Prostate gland (tissue), 2 donors: Measurements from ENCODE around the gene VSIG10L.

Source experiments
- POLR2AphosphoS5 ChIP-seq: sonication (generic); formaldehyde crosslinking; IDR thresholded peaks from one replicate; pipeline ENCODE4 v1.6.1; 2017; ENCODE audit warnings: antibody characterized with exemption
- TF ChIP-seq, protein P1 (sequence below), 4 experiments: fragments of 200-600 bp in 2 of 4; fragments of 450-650 bp in 2 of 4; sonication (generic) in 2 of 4; IDR thresholded peaks; 1 replicate in 3 of 4; 2 replicates in 1 of 4; pipeline ENCODE4 v1.5.1; 2016 to 2019; ENCODE audit warnings: antibody characterized with exemption in 4 of 4, mild to moderate bottlenecking in 2 of 4, moderate library complexity in 2 of 4

DNA sequence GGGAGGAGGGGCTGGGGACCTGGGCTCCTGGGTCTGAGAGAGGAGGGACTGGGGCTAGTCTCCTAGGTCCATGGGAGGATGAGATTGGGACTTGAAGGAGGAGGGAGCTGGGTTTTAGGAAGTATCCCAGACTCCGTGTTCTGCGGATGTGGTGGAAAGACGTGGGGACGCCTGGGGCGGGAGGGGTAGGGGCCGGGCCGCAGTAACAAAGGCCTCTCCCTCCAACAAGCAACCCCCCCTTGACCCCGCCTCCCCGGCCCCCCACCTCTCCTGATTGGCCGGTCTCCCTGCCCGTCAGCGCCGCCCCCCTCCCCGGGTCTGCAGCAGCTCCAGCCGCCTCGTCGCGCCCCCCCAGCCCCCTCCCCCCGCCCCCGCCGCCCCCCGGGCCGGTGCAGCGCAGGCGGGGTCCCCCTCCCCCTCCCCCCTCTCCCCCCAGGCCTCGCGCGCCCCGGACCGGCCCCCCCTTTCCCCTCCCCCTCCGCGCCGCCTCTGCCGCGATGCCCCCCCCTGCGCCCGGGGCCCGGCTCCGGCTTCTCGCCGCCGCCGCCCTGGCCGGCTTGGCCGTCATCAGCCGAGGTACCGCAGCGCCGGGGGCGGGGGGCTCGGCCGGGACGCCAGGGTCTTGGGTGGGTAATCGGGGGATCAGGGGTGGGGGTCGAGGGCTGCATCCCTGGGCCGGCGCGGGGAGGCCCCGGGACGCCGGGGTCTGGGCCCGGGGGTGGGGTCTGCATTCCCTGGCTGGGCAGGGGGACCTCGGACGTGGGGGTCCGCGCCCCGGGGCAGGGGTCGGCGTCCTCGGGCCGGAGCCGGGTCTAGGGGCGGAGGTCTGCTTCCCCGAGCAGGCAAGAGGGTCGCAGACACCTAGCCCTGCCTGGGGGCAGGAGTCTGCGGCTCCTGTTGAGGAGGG is 30.3 kb downstream of the VSIG10L start, which contains the start of gene IGLON5:
- TF ChIP-seq POLR2AphosphoS5, result no peak
- TF ChIP-seq, protein P1, sequence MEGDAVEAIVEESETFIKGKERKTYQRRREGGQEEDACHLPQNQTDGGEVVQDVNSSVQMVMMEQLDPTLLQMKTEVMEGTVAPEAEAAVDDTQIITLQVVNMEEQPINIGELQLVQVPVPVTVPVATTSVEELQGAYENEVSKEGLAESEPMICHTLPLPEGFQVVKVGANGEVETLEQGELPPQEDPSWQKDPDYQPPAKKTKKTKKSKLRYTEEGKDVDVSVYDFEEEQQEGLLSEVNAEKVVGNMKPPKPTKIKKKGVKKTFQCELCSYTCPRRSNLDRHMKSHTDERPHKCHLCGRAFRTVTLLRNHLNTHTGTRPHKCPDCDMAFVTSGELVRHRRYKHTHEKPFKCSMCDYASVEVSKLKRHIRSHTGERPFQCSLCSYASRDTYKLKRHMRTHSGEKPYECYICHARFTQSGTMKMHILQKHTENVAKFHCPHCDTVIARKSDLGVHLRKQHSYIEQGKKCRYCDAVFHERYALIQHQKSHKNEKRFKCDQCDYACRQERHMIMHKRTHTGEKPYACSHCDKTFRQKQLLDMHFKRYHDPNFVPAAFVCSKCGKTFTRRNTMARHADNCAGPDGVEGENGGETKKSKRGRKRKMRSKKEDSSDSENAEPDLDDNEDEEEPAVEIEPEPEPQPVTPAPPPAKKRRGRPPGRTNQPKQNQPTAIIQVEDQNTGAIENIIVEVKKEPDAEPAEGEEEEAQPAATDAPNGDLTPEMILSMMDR (IDR thresholded peaks at IDR 0.05), result no peak
